ENCODE measurements around the gene SARM1. TPM values are rescaled to one million over a fixed set of nuclear protein-coding genes. Genes with fewer than 3 reads are reported as not detected.
A peak's percentile ranks its signal among the peaks of the same experiment; 100 is the strongest.

SARM1 gene
- total RNA-seq, 4 donors from 2014 or later = 10.3 to 20.2 (median 16.3) TPM

GRCh38 chr17:28412099-28412498 is 40.6 kb downstream of the SARM1 start:
- intact Hi-C loops (cut with DNase I) = no loop called here

GRCh38 chr17:28413804-28414203 is 42.3 kb downstream of the SARM1 start:
- WGBS, 2 donors = 61 to 70% methylated on average over 7 of the region's 7 CpGs
- no peak overlapping the region for H3K27ac ChIP-seq

More at GRCh38 chr17:28412099-28412498, 40.6 kb downstream of the SARM1 start:
- DNase-seq = no peak
- Histone ChIP-seq H3K27me3 (no peaks in the 10 kb centered on the region), H3K27ac (no peak overlapping the region), H3K9me3 (no peaks in the 10 kb centered on the region), H3K4me1 (no peaks in the 10 kb centered on the region), H3K4me3 (replicated peaks in 1 of 3) (no peak overlapping the region), H3K36me3 (no peaks in the 10 kb centered on the region)
- TF ChIP-seq POLR2A (IDR thresholded peaks at IDR 0.05) = no peak
- TF ChIP-seq, protein P1, sequence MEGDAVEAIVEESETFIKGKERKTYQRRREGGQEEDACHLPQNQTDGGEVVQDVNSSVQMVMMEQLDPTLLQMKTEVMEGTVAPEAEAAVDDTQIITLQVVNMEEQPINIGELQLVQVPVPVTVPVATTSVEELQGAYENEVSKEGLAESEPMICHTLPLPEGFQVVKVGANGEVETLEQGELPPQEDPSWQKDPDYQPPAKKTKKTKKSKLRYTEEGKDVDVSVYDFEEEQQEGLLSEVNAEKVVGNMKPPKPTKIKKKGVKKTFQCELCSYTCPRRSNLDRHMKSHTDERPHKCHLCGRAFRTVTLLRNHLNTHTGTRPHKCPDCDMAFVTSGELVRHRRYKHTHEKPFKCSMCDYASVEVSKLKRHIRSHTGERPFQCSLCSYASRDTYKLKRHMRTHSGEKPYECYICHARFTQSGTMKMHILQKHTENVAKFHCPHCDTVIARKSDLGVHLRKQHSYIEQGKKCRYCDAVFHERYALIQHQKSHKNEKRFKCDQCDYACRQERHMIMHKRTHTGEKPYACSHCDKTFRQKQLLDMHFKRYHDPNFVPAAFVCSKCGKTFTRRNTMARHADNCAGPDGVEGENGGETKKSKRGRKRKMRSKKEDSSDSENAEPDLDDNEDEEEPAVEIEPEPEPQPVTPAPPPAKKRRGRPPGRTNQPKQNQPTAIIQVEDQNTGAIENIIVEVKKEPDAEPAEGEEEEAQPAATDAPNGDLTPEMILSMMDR (IDR thresholded peaks at IDR 0.05) = no peak
- WGBS, 2 donors = 83 to 89% methylated on average over 3 of the region's 3 CpGs

GRCh38 chr17:28415886-28416285 is 44.4 kb downstream of the SARM1 start:
- H3K4me3 ChIP-seq (replicated peaks in 1 of 3) = no peak overlapping the region

More at GRCh38 chr17:28413804-28414203, 42.3 kb downstream of the SARM1 start:
- Histone ChIP-seq H3K27me3 (no peaks in the 10 kb centered on the region), H3K9me3 (no peaks in the 10 kb centered on the region), H3K36me3 (no peaks in the 10 kb centered on the region), H3K4me1 (no peaks in the 10 kb centered on the region), H3K4me3 (replicated peaks in 1 of 3) (no peak overlapping the region)
- intact Hi-C loops (cut with DNase I) = no loop called here
- no peak for DNase-seq
- no peak for TF ChIP-seq POLR2A (IDR thresholded peaks at IDR 0.05)
- TF ChIP-seq, protein P1 (IDR thresholded peaks at IDR 0.05) = no peak

DNA sequence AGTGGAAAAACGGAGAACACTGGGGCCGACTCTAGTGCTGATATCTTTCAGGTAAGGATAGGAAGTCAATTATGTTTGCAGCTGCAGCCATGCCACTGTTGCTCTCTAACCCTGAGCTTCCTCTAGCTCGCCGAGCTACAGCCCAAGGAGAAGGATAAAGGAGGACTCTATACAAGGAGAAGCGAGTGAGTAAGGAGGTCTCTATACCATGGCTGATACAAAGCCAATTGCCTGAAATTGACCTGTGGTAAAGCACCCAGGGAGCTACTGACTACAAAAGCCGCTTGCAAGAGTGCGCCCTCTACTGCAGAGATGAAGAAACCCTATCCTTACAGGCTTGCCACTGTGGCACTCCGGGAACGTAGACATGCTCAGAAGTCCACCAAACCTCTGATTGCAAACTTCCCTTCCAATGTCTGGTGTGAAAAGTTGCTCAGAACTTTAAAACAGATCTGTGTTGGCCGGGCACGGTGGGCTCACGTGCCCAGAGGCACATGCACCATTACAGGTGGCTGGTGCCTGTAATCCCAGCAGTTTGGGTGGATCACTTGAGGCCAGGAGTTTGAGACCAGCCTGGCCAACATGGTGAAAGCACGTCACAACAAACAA is 45.3 kb downstream of the SARM1 start:
- no peak overlapping the region for H3K4me3 ChIP-seq (replicated peaks in 1 of 3)
- no peak for TF ChIP-seq POLR2A (IDR thresholded peaks at IDR 0.05)
- TF ChIP-seq, protein P1 (IDR thresholded peaks at IDR 0.05) = peak in 4 of 6 experiments; percentile 40 to 76 (median 46)
- peak; percentile 55 to 61 for DNase-seq
- no peaks in the 10 kb centered on the region for H3K9me3 ChIP-seq
- H3K27me3 ChIP-seq = no peaks in the 10 kb centered on the region
- 17 to 21% methylated on average over 13 of the region's 13 CpGs for WGBS, 2 donors
- no peak overlapping the region for H3K27ac ChIP-seq
- H3K4me1 ChIP-seq = peaks cover 4 to 5% of the 10 kb centered on the region in 2 donors
- no peaks in the 10 kb centered on the region for H3K36me3 ChIP-seq
- intact Hi-C loops (cut with DNase I) = no loop called here

More at GRCh38 chr17:28415886-28416285, 44.4 kb downstream of the SARM1 start:
- H3K27ac ChIP-seq = no peak overlapping the region
- no peaks in the 10 kb centered on the region for H3K36me3 ChIP-seq
- H3K9me3 ChIP-seq = no peaks in the 10 kb centered on the region
- WGBS, 2 donors = 94 to 100% methylated on average over 3 of the region's 3 CpGs
- H3K27me3 ChIP-seq = no peaks in the 10 kb centered on the region
- no peak for DNase-seq
- intact Hi-C loops (cut with DNase I) = no loop called here
- no peaks in the 10 kb centered on the region for H3K4me1 ChIP-seq
- TF ChIP-seq POLR2A (IDR thresholded peaks at IDR 0.05) = no peak
- TF ChIP-seq, protein P1 (IDR thresholded peaks at IDR 0.05) = no peak

DNA sequence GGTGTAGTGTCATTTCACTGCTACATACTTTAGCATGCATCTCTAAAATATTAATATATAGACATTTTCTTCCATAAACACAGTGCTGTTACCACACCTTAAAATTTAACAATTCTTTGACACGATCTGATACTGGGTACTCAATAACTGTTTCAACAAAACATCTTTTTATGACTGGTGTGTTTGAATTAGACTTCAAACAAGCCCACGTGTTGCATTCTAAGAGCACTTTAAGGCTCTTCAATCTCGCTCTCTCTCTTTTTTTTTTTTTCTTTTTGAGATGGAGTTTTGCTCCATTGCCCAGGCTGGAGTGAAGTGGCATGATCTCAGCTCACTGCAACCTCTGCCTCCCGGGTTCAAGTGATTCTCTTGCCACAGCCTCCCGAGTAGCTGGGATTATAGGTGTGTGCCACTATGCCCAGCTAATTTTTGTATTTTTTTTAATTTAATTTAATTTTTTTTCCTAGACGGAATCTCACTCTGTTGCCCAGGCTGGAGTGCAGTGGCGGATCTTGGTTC is 50.4 kb downstream of the SARM1 start:
- intact Hi-C loops (cut with DNase I) = no loop called here
- H3K9me3 ChIP-seq = no peaks in the 10 kb centered on the region
- WGBS, 2 donors = 34 to 43% methylated on average over 7 of the region's 7 CpGs
- no peaks in the 10 kb centered on the region for H3K27me3 ChIP-seq
- H3K27ac ChIP-seq = no peak overlapping the region
- TF ChIP-seq POLR2A (IDR thresholded peaks at IDR 0.05) = no peak
- TF ChIP-seq, protein P1 (IDR thresholded peaks at IDR 0.05) = no peak
- DNase-seq = peak; percentile 54
- H3K4me1 ChIP-seq = peaks cover 5 to 8% of the 10 kb centered on the region in 2 donors
- no peak overlapping the region for H3K4me3 ChIP-seq (replicated peaks in 1 of 3)
- H3K36me3 ChIP-seq = no peaks in the 10 kb centered on the region

All from thyroid gland (tissue), 4 donors.